A673 (cell line): ENCODE results near the gene CYP2A6. TPM values are rescaled to one million over a fixed set of nuclear protein-coding genes. Genes with fewer than 3 reads are reported as not detected.

Experiments
- BruUV-seq: library from RNA; stranded (reverse); fragments of 400-500 nt; replicated peaks from 2 replicates; lab custom pipeline; 2021; lab: Mats Ljungman, UMichigan
- CTCF ChIA-PET: fragments of 300-600 bp; sonication (Branson Sonifier 250); formaldehyde crosslinking; loops from one replicate; lab custom pipeline; 2022; ENCODE audit warnings: antibody characterized with exemption; lab: Charles Lee
- POLR2A ChIA-PET: fragments of 300-600 bp; sonication (Branson Sonifier 250); formaldehyde crosslinking; loops from one replicate; lab custom pipeline; 2022; ENCODE audit warnings: antibody characterized with exemption; ENCODE audit not compliant: low non-redundant PET; lab: Charles Lee
- DNase-seq: peaks from one replicate; pipeline ENCODE4 v3.0.0-alpha.2; 2015; ENCODE audit warnings: low spot score
- H3K27ac ChIP-seq: fragments of 200-600 bp; sonication (generic); 2 replicates; pipeline ENCODE4 v1.5.1; 2016; ENCODE audit warnings: mixed run types, low read depth, mild to moderate bottlenecking, mixed read lengths, antibody characterized with exemption, low read length; ENCODE audit not compliant: poor library complexity, severe bottlenecking
- H3K27me3 ChIP-seq: fragments of 200-600 bp; sonication (generic); replicated peaks from 2 replicates; pipeline ENCODE4 v1.6.1; 2017; ENCODE audit warnings: mixed run types, low read depth, mild to moderate bottlenecking, mixed read lengths, antibody characterized with exemption, low read length; ENCODE audit not compliant: insufficient read depth, poor library complexity
- H3K36me3 ChIP-seq: fragments of 200-600 bp; sonication (generic); 2 replicates; pipeline ENCODE4 v1.6.1; 2016; ENCODE audit warnings: mixed run types, mild to moderate bottlenecking, mixed read lengths, antibody characterized with exemption, low read length; ENCODE audit not compliant: insufficient read depth, poor library complexity, severe bottlenecking
- H3K4me1 ChIP-seq: fragments of 200-600 bp; sonication (generic); 2 replicates; pipeline ENCODE4 v1.6.1; 2017; ENCODE audit warnings: mixed run types, mild to moderate bottlenecking, mixed read lengths, antibody characterized with exemption, low read length; ENCODE audit not compliant: insufficient read depth, poor library complexity, severe bottlenecking
- H3K4me3 ChIP-seq: fragments of 200-600 bp; sonication (generic); 2 replicates; pipeline ENCODE4 v1.5.1; 2016; ENCODE audit warnings: low read depth, mixed run types, mild to moderate bottlenecking, mixed read lengths, low read length; ENCODE audit not compliant: poor library complexity, severe bottlenecking
- H3K9me3 ChIP-seq: fragments of 200-600 bp; sonication (generic); 2 replicates; pipeline ENCODE4 v1.6.1; 2016; ENCODE audit warnings: mixed run types, low read depth, mild to moderate bottlenecking, mixed read lengths, antibody characterized with exemption, low read length; ENCODE audit not compliant: poor library complexity, severe bottlenecking
- CTCF ChIP-seq: fragments of 300-800, 200-600 bp; sonication (generic); conservative IDR thresholded peaks from 2 replicates; pipeline ENCODE4 v1.5.1; 2017; ENCODE audit warnings: low read depth, mild to moderate bottlenecking, antibody characterized with exemption, low read length, moderate library complexity, mixed read lengths
- EZH2 ChIP-seq: fragments of 200-600 bp; sonication (generic); IDR thresholded peaks from 2 replicates; pipeline ENCODE4 v1.6.1; 2017; ENCODE audit warnings: borderline replicate concordance, low read depth, mild to moderate bottlenecking, mixed read lengths, antibody characterized with exemption, low read length; ENCODE audit not compliant: poor library complexity, severe bottlenecking
- intact Hi-C: fragments of 100-400 bp; cut with micrococcal nuclease; formaldehyde crosslinking; loops from one replicate; pipeline ENCODE4 v1.10.0; 2022; ENCODE audit not compliant: unreplicated experiment
- total RNA-seq: library from RNA; stranded (reverse); gene quantifications from 2 replicates; pipeline ENCODE4 v1.2.3, GENCODE V29; 2021

The CYP2A6 gene
- total RNA-seq, 1 experiment from 2014 or later, result not detected

GRCh38 chr19:40808021-40808325 is 42.3 kb downstream of the CYP2A6 start:
- intact Hi-C loops, result loop anchor here (10.0 kb wide), 1 partner anchor 93 kb away; the partner anchor contains the start of genes COQ8B and ITPKC
- peaks cover 49% of the 10 kb centered on the region for H3K4me1 ChIP-seq
- peaks cover 29% of the 10 kb centered on the region for H3K36me3 ChIP-seq
- H3K9me3 ChIP-seq, result no peaks in the 10 kb centered on the region
- no peak for TF ChIP-seq EZH2
- no peak for TF ChIP-seq CTCF
- ChIA-PET CTCF (no interaction called here), POLR2A (no interaction called here)
- no peak overlapping the region for H3K4me3 ChIP-seq
- BruUV-seq, result TSS peak; percentile 28
- H3K27ac ChIP-seq, result no peak overlapping the region
- H3K27me3 ChIP-seq, result no peaks in the 10 kb centered on the region
- DNase-seq, result no peak

GRCh38 chr19:40807147-40808020 is 42.9 kb downstream of the CYP2A6 start:
- Histone ChIP-seq H3K4me3 (no peak overlapping the region), H3K9me3 (no peaks in the 10 kb centered on the region), H3K27me3 (no peaks in the 10 kb centered on the region), H3K4me1 (peaks cover 53% of the 10 kb centered on the region), H3K36me3 (peaks cover 33% of the 10 kb centered on the region), H3K27ac (peak overlapping the region; percentile 25)
- no TSS peak for BruUV-seq
- ChIA-PET POLR2A (interaction anchor here (1.0 kb wide), 1 partner anchor 29 kb away, joined by 3 read pairs; no protein-coding TSS in a partner anchor), CTCF (interaction anchor here (0.6 to 1.5 kb wide), 8 partner anchors 9 to 229 kb away, joined by 3 to 18 read pairs (median 6); partner anchors contain the start of genes EGLN2 and RAB4B)
- no peak for TF ChIP-seq EZH2
- peak; percentile 44; the same call in 1 of the 2 replicates for TF ChIP-seq CTCF
- no peak for DNase-seq
- intact Hi-C loops, result loop anchor here (10.0 kb wide), 1 partner anchor 93 kb away; the partner anchor contains the start of genes COQ8B and ITPKC

GRCh38 chr19:40806423-40807146 is 43.7 kb downstream of the CYP2A6 start:
- CTCF ChIA-PET, result interaction anchor here (0.5 to 1.5 kb wide), 13 partner anchors 8 to 456 kb away, joined by 3 to 18 read pairs (median 4); partner anchors contain the start of genes ACTMAP, EGLN2, RAB4B and SNRPA
- POLR2A ChIA-PET, result interaction anchor here (1.0 kb wide), 1 partner anchor 28 kb away, joined by 3 read pairs; no protein-coding TSS in a partner anchor
- TF ChIP-seq CTCF (peak; percentile 100), EZH2 (no peak)
- intact Hi-C loops, result loop anchor here (10.0 kb wide), 1 partner anchor 92 kb away; the partner anchor contains the start of genes COQ8B and ITPKC
- Histone ChIP-seq H3K27me3 (no peaks in the 10 kb centered on the region), H3K9me3 (no peaks in the 10 kb centered on the region), H3K27ac (peak overlapping the region; percentile 47), H3K36me3 (peaks cover 40% of the 10 kb centered on the region), H3K4me1 (peaks cover 52% of the 10 kb centered on the region), H3K4me3 (peak overlapping the region; percentile 20)
- peak; percentile 99 for DNase-seq
- no TSS peak for BruUV-seq
